ENCODE data around the gene MED13. TPM values are rescaled to one million over a fixed set of nuclear protein-coding genes. Genes with fewer than 3 reads are reported as not detected.
"Not testable (repeated sequence)": the region's sequence is repeated elsewhere in the genome, so short reads cannot be mapped to it uniquely, and the experiment has no call there.

The MED13 gene
- total and polyA plus RNA-seq, 8 donors = 4.9 to 193 (median 45.0) TPM

- intact Hi-C loops (cut with DNase I; ENCODE audit: low total_unique reads) = no loop called here
- peaks cover 8 to 25% (median 17%) of the 10 kb centered on the region in 4 donors for H3K4me1 ChIP-seq
- WGBS, 5 donors = 4 to 9% (median 6%) methylated on average over 4 of the region's 4 CpGs
- H3K27me3 ChIP-seq = no peaks in the 10 kb centered on the region
- H3K27ac ChIP-seq = peak overlapping the region; percentile 87 to 91 (median 87)
- H3K36me3 ChIP-seq = peaks cover 7 to 31% (median 30%) of the 10 kb centered on the region in 4 donors
- no peaks in the 10 kb centered on the region for H3K9me3 ChIP-seq
- TF ChIP-seq CTCF (IDR thresholded peaks at IDR 0.05) = no peak
- no peak for TF ChIP-seq POLR2A (IDR thresholded peaks at IDR 0.05)
- no peak for TF ChIP-seq POLR2AphosphoS5 (IDR thresholded peaks at IDR 0.05)
- no peak for TF ChIP-seq EP300 (IDR thresholded peaks at IDR 0.05)
- peak in 1 of 2 donors; percentile 53 for DNase-seq
- peak overlapping the region; percentile 62 to 82 (median 78) for H3K4me3 ChIP-seq
These were observed 138.3 kb downstream of the MED13 start for GRCh38 chr17:61926826-61927207.

GRCh38 chr17:61915162-61915561 is 149.9 kb downstream of the MED13 start:
- H3K4me1 ChIP-seq; DNase-seq; H3K9me3 ChIP-seq; H3K27ac ChIP-seq; H3K27me3 ChIP-seq; H3K4me3 ChIP-seq; intact Hi-C loops (cut with DNase I; ENCODE audit: low total_unique reads): not testable (repeated sequence)
- H3K36me3 ChIP-seq = peaks cover 19 to 77% (median 72%) of the 10 kb centered on the region in 4 donors
- WGBS, 5 donors = 92 to 98% (median 97%) methylated on average over 15 of the region's 15 CpGs

- no peaks in the 10 kb centered on the region for H3K4me1 ChIP-seq
- no peak overlapping the region for H3K27ac ChIP-seq
- H3K36me3 ChIP-seq = peaks cover 25 to 90% (median 88%) of the 10 kb centered on the region in 4 donors
- no peaks in the 10 kb centered on the region for H3K27me3 ChIP-seq
- no peak for DNase-seq
- WGBS, 5 donors = 92 to 97% (median 93%) methylated on average over 7 of the region's 7 CpGs
- H3K9me3 ChIP-seq = no peaks in the 10 kb centered on the region
- intact Hi-C loops (cut with DNase I; ENCODE audit: low total_unique reads) = no loop called here
- no peak overlapping the region for H3K4me3 ChIP-seq
- TF ChIP-seq CTCF (IDR thresholded peaks at IDR 0.05) (no peak), POLR2AphosphoS5 (IDR thresholded peaks at IDR 0.05) (no peak), EP300 (IDR thresholded peaks at IDR 0.05) (no peak), POLR2A (IDR thresholded peaks at IDR 0.05) (no peak)
These were observed 156.6 kb downstream of the MED13 start for GRCh38 chr17:61908292-61909037.

GRCh38 chr17:61907361-61907760 is 157.7 kb downstream of the MED13 start:
- Histone ChIP-seq H3K36me3 (peaks cover 25 to 98% (median 93%) of the 10 kb centered on the region in 4 donors), H3K27ac (no peak overlapping the region), H3K4me1 (no peaks in the 10 kb centered on the region), H3K4me3 (no peak overlapping the region), H3K9me3 (no peaks in the 10 kb centered on the region), H3K27me3 (no peaks in the 10 kb centered on the region)
- no peak for TF ChIP-seq POLR2AphosphoS5 (IDR thresholded peaks at IDR 0.05)
- TF ChIP-seq CTCF (IDR thresholded peaks at IDR 0.05) = no peak
- TF ChIP-seq POLR2A (IDR thresholded peaks at IDR 0.05) = no peak
- TF ChIP-seq EP300 (IDR thresholded peaks at IDR 0.05) = no peak
- DNase-seq = no peak
- intact Hi-C loops (cut with DNase I; ENCODE audit: low total_unique reads) = no loop called here
- 91 to 96% (median 92%) methylated on average over 5 of the region's 5 CpGs for WGBS, 5 donors

GRCh38 chr17:61904094-61904710 is 160.9 kb downstream of the MED13 start:
- intact Hi-C loops (cut with DNase I; ENCODE audit: low total_unique reads) = no loop called here
- Histone ChIP-seq H3K27ac (no peak overlapping the region), H3K36me3 (peaks cover 22 to 97% (median 92%) of the 10 kb centered on the region in 4 donors), H3K4me3 (no peak overlapping the region), H3K27me3 (no peaks in the 10 kb centered on the region), H3K4me1 (no peaks in the 10 kb centered on the region), H3K9me3 (no peaks in the 10 kb centered on the region)
- TF ChIP-seq CTCF (IDR thresholded peaks at IDR 0.05) (no peak), POLR2AphosphoS5 (IDR thresholded peaks at IDR 0.05) (no peak), POLR2A (IDR thresholded peaks at IDR 0.05) (no peak), EP300 (IDR thresholded peaks at IDR 0.05) (no peak)
- WGBS, 5 donors = 79 to 87% (median 85%) methylated on average over 5 of the region's 5 CpGs
- DNase-seq = peak in 1 of 2 donors; percentile 2

Measured in stomach (tissue), 9 donors.